ENCODE results near the gene HBM.
A peak's percentile ranks its signal among the peaks of the same experiment; 100 is the strongest.
"Not testable (repeated sequence)": the region's sequence is repeated elsewhere in the genome, so short reads cannot be mapped to it uniquely, and the experiment has no call there.

The HBM gene

DNA sequence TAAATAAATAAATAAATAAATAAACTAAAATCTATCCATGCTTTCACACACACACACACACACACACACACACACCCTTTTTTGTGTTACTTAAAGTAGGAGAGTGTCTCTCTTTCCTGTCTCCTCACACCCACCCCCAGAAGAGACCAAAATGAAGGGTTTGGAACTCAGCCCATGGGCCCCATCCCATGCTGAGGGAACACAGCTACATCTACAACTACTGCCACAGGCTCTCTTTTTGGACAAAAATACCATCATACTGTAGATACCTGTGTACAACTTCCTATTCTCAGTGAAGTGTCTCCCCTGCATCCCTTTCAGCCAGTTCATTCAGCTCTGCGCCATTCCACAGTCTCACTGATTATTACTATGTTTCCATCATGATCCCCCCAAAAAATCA, 5.0 kb downstream of the HBM start:
- no peak for DNase-seq

DNA sequence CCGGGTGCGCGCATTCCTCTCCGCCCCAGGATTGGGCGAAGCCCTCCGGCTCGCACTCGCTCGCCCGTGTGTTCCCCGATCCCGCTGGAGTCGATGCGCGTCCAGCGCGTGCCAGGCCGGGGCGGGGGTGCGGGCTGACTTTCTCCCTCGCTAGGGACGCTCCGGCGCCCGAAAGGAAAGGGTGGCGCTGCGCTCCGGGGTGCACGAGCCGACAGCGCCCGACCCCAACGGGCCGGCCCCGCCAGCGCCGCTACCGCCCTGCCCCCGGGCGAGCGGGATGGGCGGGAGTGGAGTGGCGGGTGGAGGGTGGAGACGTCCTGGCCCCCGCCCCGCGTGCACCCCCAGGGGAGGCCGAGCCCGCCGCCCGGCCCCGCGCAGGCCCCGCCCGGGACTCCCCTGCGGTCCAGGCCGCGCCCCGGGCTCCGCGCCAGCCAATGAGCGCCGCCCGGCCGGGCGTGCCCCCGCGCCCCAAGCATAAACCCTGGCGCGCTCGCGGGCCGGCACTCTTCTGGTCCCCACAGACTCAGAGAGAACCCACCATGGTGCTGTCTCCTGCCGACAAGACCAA, 6.7 kb downstream of the HBM start, which contains the start of gene HBA2:
TSS of gene HBA2 (plus strand) at position 503 of the 568 bp plus-strand sequence. CDS start at position 540, 37 bp downstream.
- DNase-seq, result not testable (repeated sequence)

DNA sequence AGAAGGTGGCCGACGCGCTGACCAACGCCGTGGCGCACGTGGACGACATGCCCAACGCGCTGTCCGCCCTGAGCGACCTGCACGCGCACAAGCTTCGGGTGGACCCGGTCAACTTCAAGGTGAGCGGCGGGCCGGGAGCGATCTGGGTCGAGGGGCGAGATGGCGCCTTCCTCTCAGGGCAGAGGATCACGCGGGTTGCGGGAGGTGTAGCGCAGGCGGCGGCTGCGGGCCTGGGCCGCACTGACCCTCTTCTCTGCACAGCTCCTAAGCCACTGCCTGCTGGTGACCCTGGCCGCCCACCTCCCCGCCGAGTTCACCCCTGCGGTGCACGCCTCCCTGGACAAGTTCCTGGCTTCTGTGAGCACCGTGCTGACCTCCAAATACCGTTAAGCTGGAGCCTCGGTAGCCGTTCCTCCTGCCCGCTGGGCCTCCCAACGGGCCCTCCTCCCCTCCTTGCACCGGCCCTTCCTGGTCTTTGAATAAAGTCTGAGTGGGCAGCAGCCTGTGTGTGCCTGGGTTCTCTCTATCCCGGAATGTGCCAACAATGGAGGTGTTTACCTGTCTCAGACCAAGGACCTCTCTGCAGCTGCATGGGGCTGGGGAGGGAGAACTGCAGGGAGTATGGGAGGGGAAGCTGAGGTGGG, 7.6 kb downstream of the HBM start:
- not testable (repeated sequence) for DNase-seq

DNA sequence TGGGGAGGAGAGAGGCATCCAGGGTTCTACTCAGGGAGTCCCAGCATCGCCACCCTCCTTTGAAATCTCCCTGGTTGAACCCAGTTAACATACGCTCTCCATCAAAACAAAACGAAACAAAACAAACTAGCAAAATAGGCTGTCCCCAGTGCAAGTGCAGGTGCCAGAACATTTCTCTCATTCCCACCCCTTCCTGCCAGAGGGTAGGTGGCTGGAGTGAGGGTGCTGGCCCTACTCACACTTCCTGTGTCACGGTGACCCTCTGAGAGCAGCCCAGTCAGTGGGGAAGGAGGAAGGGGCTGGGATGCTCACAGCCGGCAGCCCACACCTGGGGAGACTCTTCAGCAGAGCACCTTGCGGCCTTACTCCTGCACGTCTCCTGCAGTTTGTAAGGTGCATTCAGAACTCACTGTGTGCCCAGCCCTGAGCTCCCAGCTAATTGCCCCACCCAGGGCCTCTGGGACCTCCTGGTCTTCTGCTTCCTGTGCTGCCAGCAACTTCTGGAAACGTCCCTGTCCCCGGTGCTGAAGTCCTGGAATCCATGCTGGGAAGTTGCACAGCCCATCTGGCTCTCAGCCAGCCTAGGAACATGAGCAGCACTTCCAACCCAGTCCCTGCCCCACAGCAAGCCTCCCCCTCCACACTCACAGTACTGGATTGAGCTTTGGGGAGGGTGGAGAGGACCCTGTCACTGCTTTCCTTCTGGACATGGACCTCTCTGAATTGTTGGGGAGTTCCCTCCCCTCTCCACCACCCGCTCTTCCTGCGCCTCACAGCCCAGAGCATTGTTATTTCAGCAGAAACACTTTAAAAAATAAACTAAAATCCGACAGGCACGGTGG, 8.4 kb downstream of the HBM start:
- not testable (repeated sequence) for DNase-seq

DNA sequence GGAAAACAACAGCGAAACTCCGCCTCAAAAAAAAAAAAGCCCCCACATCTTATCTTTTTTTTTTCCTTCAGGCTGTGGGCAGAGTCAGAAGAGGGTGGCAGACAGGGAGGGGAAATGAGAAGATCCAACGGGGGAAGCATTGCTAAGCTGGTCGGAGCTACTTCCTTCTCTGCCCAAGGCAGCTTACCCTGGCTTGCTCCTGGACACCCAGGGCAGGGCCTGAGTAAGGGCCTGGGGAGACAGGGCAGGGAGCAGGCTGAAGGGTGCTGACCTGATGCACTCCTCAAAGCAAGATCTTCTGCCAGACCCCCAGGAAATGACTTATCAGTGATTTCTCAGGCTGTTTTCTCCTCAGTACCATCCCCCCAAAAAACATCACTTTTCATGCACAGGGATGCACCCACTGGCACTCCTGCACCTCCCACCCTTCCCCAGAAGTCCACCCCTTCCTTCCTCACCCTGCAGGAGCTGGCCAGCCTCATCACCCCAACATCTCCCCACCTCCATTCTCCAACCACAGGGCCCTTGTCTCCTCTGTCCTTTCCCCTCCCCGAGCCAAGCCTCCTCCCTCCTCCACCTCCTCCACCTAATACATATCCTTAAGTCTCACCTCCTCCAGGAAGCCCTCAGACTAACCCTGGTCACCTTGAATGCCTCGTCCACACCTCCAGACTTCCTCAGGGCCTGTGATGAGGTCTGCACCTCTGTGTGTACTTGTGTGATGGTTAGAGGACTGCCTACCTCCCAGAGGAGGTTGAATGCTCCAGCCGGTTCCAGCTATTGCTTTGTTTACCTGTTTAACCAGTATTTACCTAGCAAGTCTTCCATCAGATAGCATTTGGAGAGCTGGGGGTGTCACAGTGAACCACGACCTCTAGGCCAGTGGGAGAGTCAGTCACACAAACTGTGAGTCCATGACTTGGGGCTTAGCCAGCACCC, 9.5 kb downstream of the HBM start:
- peak; percentile 45 for DNase-seq

DNA sequence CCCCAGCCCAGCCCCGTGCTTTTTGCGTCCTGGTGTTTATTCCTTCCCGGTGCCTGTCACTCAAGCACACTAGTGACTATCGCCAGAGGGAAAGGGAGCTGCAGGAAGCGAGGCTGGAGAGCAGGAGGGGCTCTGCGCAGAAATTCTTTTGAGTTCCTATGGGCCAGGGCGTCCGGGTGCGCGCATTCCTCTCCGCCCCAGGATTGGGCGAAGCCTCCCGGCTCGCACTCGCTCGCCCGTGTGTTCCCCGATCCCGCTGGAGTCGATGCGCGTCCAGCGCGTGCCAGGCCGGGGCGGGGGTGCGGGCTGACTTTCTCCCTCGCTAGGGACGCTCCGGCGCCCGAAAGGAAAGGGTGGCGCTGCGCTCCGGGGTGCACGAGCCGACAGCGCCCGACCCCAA, 10.2 kb downstream of the HBM start:
- not testable (repeated sequence) for DNase-seq

DNA sequence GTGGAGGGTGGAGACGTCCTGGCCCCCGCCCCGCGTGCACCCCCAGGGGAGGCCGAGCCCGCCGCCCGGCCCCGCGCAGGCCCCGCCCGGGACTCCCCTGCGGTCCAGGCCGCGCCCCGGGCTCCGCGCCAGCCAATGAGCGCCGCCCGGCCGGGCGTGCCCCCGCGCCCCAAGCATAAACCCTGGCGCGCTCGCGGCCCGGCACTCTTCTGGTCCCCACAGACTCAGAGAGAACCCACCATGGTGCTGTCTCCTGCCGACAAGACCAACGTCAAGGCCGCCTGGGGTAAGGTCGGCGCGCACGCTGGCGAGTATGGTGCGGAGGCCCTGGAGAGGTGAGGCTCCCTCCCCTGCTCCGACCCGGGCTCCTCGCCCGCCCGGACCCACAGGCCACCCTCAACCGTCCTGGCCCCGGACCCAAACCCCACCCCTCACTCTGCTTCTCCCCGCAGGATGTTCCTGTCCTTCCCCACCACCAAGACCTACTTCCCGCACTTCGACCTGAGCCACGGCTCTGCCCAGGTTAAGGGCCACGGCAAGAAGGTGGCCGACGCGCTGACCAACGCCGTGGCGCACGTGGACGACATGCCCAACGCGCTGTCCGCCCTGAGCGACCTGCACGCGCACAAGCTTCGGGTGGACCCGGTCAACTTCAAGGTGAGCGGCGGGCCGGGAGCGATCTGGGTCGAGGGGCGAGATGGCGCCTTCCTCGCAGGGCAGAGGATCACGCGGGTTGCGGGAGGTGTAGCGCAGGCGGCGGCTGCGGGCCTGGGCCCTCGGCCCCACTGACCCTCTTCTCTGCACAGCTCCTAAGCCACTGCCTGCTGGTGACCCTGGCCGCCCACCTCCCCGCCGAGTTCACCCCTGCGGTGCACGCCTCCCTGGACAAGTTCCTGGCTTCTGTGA, 11.0 kb downstream of the HBM start, which contains the start of gene HBA1:
TSS of gene HBA1 (plus strand) at position 204 of the 906 bp plus-strand sequence. CDS start at position 241, 37 bp downstream.
- not testable (repeated sequence) for DNase-seq

DNA sequence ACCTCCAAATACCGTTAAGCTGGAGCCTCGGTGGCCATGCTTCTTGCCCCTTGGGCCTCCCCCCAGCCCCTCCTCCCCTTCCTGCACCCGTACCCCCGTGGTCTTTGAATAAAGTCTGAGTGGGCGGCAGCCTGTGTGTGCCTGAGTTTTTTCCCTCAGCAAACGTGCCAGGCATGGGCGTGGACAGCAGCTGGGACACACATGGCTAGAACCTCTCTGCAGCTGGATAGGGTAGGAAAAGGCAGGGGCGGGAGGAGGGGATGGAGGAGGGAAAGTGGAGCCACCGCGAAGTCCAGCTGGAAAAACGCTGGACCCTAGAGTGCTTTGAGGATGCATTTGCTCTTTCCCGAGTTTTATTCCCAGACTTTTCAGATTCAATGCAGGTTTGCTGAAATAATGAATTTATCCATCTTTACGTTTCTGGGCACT, 11.6 kb downstream of the HBM start:
- DNase-seq, result peak; percentile 19

DNA sequence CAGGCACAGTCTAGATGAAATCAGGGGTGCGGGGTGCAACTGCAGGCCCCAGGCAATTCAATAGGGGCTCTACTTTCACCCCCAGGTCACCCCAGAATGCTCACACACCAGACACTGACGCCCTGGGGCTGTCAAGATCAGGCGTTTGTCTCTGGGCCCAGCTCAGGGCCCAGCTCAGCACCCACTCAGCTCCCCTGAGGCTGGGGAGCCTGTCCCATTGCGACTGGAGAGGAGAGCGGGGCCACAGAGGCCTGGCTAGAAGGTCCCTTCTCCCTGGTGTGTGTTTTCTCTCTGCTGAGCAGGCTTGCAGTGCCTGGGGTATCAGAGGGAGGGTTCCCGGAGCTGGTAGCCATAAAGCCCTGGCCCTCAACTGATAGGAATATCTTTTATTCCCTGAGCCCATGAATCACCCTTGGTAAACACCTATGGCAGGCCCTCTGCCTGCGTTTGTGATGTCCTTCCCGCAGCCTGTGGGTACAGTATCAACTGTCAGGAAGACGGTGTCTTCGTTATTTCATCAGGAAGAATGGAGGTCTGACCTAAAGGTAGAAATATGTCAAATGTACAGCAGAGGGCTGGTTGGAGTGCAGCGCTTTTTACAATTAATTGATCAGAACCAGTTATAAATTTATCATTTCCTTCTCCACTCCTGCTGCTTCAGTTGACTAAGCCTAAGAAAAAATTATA, 12.3 kb downstream of the HBM start:
- peak; percentile 68 for DNase-seq

DNA sequence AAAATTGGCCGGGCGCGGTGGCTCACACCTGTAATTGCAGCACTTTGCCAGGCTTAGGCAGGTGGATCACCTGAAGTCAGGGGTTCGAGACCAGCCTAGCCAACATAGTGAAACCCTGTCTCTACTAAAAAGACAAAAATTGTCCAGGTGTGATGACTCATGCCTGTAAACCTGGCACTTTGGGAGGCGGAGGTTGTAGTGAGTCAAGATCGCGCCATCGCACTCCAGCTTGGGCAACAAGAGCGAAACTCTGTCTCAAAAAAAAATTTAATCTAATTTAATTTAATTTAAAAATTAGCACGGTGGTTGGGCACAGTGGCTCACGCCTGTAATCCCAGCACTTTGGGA, 12.9 kb downstream of the HBM start:
- DNase-seq, result no peak

DNA sequence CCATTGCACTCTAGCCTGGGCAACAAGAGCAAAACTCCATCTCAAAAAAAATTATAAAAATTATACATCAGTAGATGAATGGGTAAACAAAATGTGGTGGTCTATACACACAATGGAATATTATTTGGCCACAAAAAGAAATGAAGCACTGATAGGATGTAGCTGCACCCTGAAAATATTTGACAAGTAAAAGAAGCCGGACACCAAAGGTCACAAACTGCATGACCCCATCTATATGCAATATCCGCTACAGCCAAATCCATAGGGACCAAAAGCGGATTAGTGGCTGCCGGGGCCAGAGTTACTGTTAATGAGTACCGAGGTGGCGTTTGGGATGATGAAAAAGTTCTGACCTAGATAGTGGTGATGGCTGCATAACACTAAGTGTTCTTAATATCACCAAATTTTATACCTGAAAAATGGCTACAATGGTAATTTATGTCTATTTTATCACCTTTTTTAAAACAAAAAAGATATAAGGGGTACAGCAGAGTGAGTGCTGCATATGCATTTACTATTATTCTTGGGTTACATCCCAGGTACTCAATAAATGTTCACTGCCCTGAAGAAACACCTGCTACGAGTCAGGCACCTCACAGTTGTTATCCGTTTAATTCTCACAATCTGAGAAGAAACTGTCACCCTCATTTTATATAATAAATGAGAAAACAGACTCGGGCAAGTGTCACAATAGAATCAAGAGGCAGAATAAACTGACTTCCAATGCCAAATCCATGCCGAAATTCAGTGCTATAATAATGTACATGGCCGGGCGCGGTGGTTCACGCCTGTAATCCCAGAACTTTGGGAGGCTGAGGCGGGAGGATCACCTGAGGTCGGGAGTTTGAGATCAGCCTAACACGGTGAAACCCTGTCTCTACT, 13.7 kb downstream of the HBM start:
- no peak for DNase-seq

DNA sequence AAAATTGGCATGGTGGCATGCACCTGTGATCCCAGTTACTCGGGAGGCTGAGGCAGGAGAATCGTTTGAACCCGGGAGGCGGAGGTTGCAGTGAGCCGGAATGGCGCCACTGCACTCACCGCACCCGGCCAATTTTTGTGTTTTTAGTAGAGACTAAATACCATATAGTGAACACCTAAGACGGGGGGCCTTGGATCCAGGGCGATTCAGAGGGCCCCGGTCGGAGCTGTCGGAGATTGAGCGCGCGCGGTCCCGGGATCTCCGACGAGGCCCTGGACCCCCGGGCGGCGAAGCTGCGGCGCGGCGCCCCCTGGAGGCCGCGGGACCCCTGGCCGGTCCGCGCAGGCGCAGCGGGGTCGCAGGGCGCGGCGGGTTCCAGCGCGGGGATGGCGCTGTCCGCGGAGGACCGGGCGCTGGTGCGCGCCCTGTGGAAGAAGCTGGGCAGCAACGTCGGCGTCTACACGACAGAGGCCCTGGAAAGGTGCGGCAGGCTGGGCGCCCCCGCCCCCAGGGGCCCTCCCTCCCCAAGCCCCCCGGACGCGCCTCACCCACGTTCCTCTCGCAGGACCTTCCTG, 14.4 kb downstream of the HBM start, which contains the start of gene HBQ1:
TSS of gene HBQ1 (plus strand) at position 359 of the 575 bp plus-strand sequence. CDS start at position 387, 28 bp downstream.
- DNase-seq, result peak; percentile 57

DNA sequence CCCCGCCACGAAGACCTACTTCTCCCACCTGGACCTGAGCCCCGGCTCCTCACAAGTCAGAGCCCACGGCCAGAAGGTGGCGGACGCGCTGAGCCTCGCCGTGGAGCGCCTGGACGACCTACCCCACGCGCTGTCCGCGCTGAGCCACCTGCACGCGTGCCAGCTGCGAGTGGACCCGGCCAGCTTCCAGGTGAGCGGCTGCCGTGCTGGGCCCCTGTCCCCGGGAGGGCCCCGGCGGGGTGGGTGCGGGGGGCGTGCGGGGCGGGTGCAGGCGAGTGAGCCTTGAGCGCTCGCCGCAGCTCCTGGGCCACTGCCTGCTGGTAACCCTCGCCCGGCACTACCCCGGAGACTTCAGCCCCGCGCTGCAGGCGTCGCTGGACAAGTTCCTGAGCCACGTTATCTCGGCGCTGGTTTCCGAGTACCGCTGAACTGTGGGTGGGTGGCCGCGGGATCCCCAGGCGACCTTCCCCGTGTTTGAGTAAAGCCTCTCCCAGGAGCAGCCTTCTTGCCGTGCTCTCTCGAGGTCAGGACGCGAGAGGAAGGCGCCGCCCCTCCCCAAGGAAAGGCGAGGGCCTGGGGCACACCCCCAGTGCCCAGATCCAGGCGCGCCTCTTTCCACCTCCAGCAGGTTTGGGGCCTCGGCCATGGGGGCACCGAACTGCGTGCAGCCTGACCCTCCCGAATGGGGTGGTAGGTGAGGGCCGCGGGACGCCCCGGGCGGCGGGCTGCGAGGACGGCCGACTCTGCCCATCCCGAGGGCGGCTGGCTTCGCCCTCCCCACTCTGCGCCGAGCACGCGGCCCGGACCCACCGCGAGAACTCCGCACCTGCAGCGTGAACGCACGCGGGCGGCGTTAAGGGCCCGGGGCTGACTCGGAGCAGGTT, 15.1 kb downstream of the HBM start:
- DNase-seq, result peak; percentile 93

DNA sequence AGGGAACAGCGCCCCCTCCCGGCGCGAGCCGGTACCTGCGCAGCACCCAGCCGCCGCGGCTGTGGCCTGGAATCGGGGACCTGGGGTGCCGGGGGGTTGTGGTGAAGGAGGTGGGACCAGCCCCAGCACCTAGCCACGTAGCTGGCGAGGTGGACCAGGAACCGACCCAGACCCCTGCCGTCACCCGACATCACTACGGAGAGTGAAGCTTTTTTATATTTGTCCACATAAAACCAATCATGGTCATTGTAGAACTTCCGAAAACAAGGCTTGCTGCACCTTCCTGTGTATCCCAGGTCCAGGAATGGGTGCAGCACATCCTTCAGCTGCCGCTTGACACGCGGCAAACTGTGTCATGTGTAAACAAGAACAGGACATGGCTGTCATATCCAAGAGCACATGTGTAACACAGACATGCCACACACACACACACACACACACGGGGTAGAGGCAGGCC, 15.8 kb downstream of the HBM start:
- DNase-seq, result peak; percentile 60

DNA sequence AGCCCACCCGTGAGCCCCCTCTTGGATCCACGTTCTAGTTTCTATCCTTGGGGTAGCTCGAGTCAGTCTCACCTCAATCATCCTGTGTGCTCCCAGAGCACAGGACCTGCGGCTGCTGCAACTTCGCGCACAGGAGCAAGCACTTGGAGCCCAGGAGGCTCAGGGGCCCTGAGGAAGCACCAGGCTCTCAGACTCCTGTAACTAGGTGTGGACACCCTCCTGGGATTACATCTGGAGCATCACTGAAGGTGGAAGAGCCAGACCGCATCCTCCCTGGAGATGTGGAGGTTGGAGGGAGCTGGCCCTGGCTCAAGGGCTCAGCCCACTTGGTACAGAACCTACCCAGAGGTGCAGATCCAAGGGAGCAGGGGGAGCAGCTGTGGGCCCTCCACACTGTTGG, 17.2 kb downstream of the HBM start:
- peak; percentile 25 for DNase-seq

DNA sequence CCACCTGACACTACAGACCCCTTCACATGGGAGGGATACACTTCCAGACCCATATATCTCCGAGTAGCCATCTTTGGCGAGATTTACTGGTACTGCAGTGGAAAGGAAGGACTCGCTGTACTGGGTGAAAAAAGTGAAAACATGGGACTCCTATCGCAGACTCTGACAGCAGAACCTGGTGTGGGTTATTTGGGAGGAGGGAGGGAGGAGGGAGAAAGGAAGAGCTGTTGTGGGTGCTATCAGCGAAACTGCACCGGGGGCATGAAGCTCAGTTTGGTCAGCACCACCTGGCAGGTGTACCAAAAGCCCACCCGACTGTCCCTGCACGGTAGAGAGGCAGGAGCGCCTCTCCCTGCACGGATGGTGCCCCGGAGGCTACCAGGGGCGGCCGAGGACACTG, 19.4 kb downstream of the HBM start:
- no peak for DNase-seq

DNA sequence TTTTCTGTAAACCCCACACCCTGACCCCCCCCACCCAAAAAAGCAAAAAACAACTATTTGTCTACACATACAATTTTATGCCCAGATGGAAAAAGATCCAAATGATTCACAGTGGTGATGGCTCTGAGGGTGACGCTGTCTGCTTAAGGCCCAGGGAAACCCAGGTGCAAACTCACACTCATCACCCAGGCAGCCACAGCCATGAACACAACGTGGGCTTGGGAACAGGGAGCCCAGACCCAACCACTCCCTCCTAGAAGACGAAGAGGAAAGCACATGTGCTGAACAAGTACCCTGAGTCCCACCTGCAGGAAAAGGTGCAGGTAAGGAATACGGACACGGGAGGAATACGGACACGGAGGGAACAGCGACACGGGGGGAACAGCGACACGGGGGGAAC, 19.9 kb downstream of the HBM start:
- no peak for DNase-seq

DNA sequence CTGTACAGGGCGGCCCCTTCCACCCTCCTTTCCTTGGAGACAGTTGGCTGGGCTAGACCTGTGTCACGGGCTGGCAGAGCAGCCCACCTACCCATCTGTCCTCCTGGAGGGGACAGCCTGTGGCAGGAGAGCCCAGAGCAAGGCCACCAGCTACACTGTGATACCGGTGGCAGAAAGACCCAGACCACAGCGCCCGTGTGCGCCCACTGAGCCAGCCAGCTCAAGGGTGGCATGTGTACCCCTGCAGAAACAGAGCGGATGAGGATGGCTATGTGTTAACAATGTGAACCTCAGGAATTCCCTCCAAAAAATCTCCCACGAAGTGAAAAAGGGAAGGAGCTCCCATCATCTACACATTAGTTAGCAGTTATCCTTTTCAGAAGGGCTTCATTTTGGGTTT, 21.6 kb downstream of the HBM start:
- no peak for DNase-seq

Measured in DMS53 (cell line).